DOHH2 (cell line): ENCODE measurements around the gene FHOD1.

ENCODE experiments used
- H3F3A ChIP-seq: fragments of 200-600 bp; sonication (generic), shearing (Covaris generic); 2 replicates; pipeline ENCODE4 v1.6.0; 2016; ENCODE audit warnings: antibody characterized with exemption, mild to moderate bottlenecking; ENCODE audit not compliant: control insufficient read depth, insufficient read depth
- H3K27ac ChIP-seq: fragments of 200-600 bp; sonication (generic); 2 replicates; pipeline ENCODE4 v1.5.1; 2014; ENCODE audit warnings: low read depth, mild to moderate bottlenecking, low read length, moderate library complexity
- H3K27me3 ChIP-seq: fragments of 200-600 bp; sonication (generic); 2 replicates; pipeline ENCODE4 v1.6.1; 2014; ENCODE audit warnings: mild to moderate bottlenecking, low read length, mixed read lengths; ENCODE audit not compliant: control insufficient read depth
- H3K36me3 ChIP-seq: fragments of 200-600 bp; sonication (generic); 2 replicates; pipeline ENCODE4 v1.6.1; 2014; ENCODE audit warnings: mild to moderate bottlenecking, low read length, moderate library complexity, mixed read lengths; ENCODE audit not compliant: control insufficient read depth
- H3K4me1 ChIP-seq: fragments of 200-600 bp; sonication (generic); 2 replicates; pipeline ENCODE4 v1.6.1; 2014; ENCODE audit warnings: mild to moderate bottlenecking, low read length, mixed read lengths; ENCODE audit not compliant: control insufficient read depth
- H3K4me2 ChIP-seq: fragments of 200-600 bp; sonication (generic); 2 replicates; pipeline ENCODE4 v1.6.0; 2014; ENCODE audit warnings: mild to moderate bottlenecking, low read length, moderate library complexity
- H3K4me3 ChIP-seq: fragments of 200-600 bp; sonication (generic); 2 replicates; pipeline ENCODE4 v1.5.1; 2014; ENCODE audit warnings: mild to moderate bottlenecking, low read length, mixed read lengths
- H3K79me2 ChIP-seq: fragments of 200-600 bp; sonication (generic); 2 replicates; pipeline ENCODE4 v1.6.1; 2014; ENCODE audit warnings: mild to moderate bottlenecking, low read length, mixed read lengths; ENCODE audit not compliant: control insufficient read depth
- H3K9me2 ChIP-seq: fragments of 200-600 bp; sonication (generic); replicated peaks from 2 replicates; pipeline ENCODE4 v1.6.1; 2014; ENCODE audit warnings: mild to moderate bottlenecking, low read length, mixed read lengths; ENCODE audit not compliant: control insufficient read depth
- H3K9me3 ChIP-seq: fragments of 200-600 bp; sonication (generic); 2 replicates; pipeline ENCODE4 v1.6.1; 2014; ENCODE audit warnings: antibody characterized with exemption, low read length, mixed read lengths; ENCODE audit not compliant: control insufficient read depth, insufficient read depth
- H4K20me1 ChIP-seq: fragments of 200-600 bp; sonication (generic); 2 replicates; pipeline ENCODE4 v1.6.0; 2014; ENCODE audit warnings: low read depth, mild to moderate bottlenecking, antibody characterized with exemption, low read length, moderate library complexity; ENCODE audit not compliant: control insufficient read depth, insufficient read depth
- EZH2phosphoT487 ChIP-seq: fragments of 200-600 bp; sonication (generic); IDR thresholded peaks from 2 replicates; pipeline ENCODE4 v1.6.1; 2017; ENCODE audit warnings: borderline replicate concordance, mild to moderate bottlenecking, antibody characterized with exemption, low read length, moderate library complexity, mixed read lengths
- TF ChIP-seq, protein P1 (sequence below): fragments of 200-600 bp; sonication (generic); IDR thresholded peaks from one replicate; pipeline ENCODE4 v1.5.1; 2014; ENCODE audit warnings: antibody characterized with exemption, mild to moderate bottlenecking, low read depth, low read length; ENCODE audit not compliant: poor library complexity, severe bottlenecking

FHOD1 gene

DNA sequence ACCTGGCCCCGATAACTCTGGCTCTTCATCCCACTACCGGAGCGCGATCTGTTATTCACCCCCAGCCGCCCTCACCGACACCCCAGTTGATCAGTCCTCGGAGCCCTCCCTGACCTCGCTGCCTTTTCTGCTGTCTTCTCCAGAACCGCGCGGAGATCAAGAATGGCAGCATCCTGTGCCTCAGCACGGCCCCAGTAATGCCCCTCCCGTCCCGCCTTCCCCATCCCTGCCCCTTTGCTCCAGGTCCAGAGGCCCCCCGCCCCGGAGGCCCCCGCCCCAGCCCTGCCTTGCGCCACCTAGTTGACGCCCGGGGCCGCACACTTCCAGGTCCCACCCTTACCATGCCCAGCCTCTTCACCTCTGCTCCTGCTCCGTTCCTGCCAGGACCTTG lies 47.5 kb downstream of the FHOD1 start:
- TF ChIP-seq EZH2phosphoT487, result no peak
- TF ChIP-seq, protein P1, sequence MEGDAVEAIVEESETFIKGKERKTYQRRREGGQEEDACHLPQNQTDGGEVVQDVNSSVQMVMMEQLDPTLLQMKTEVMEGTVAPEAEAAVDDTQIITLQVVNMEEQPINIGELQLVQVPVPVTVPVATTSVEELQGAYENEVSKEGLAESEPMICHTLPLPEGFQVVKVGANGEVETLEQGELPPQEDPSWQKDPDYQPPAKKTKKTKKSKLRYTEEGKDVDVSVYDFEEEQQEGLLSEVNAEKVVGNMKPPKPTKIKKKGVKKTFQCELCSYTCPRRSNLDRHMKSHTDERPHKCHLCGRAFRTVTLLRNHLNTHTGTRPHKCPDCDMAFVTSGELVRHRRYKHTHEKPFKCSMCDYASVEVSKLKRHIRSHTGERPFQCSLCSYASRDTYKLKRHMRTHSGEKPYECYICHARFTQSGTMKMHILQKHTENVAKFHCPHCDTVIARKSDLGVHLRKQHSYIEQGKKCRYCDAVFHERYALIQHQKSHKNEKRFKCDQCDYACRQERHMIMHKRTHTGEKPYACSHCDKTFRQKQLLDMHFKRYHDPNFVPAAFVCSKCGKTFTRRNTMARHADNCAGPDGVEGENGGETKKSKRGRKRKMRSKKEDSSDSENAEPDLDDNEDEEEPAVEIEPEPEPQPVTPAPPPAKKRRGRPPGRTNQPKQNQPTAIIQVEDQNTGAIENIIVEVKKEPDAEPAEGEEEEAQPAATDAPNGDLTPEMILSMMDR, result peak; percentile 9
- Histone ChIP-seq H3K4me3 (no peak overlapping the region), H3F3A (no peaks in the 10 kb centered on the region; the same call in 1 of the 2 replicates), H3K9me3 (no peaks in the 10 kb centered on the region), H3K9me2 (no peaks in the 10 kb centered on the region), H3K36me3 (peaks cover 85% of the 10 kb centered on the region), H3K27me3 (no peaks in the 10 kb centered on the region), H3K27ac (no peak overlapping the region), H3K4me1 (no peaks in the 10 kb centered on the region), H3K4me2 (no peak overlapping the region), H3K79me2 (peaks cover 6% of the 10 kb centered on the region), H4K20me1 (peaks cover 3% of the 10 kb centered on the region; the same call in 1 of the 2 replicates)

DNA sequence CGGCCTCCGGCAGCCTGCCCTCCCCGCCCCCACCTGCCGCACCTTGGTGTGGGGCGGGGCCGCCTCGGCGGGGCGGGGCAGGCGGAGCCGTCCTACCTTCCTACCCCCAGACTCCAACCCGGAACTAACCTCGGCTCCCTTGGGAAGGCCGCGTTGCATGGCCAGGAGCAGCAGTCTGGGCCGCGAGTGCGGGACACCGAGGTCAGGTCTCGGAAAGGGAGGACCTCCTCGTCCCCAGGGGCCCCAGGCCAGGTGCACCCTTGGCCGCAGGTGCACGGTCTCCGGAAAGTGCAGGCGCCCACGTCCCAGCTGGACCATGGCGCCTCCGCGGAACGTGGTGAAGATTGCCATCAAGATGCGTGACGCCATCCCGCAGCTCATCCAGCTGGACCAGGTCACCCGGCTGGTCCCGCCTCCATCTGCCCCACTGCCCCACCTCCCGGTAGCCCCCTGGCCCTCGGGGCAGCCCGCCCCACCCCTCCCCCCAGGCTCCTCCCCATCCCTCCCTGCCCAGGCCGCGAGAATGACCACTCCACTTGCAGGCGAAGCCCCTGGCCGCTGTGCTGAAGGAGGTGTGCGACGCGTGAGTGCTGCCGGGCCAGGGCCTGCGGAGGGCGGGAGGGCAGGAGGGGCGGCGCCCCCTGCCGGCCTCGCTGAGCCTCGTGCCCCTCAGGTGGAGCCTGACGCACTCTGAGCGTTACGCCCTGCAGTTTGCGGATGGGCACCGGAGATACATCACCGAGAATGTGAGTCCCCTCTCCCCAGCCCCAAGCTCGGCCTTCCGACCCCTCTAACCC lies 48.1 kb downstream of the FHOD1 start, which contains the start of gene ELMO3:
TSS of gene ELMO3 (plus strand) at position 121 of the 797 bp plus-strand sequence. CDS start at position 317, 196 bp downstream.
- H3K4me2 ChIP-seq, result no peak within 1 kb of the TSS
- H3K79me2 ChIP-seq, result peaks cover 12% of the 10 kb centered on the region
- TF ChIP-seq, protein P1, result no peak
- no peak for TF ChIP-seq EZH2phosphoT487
- no peak within 1 kb of the TSS for H3K4me3 ChIP-seq
- no peaks in the 10 kb centered on the region; the same call in 1 of the 2 replicates for H3F3A ChIP-seq
- no peaks in the 10 kb centered on the region for H3K27me3 ChIP-seq
- no peaks in the 10 kb centered on the region for H3K4me1 ChIP-seq
- H3K9me3 ChIP-seq, result no peaks in the 10 kb centered on the region
- H3K27ac ChIP-seq, result no peak within 1 kb of the TSS
- H3K36me3 ChIP-seq, result peaks cover 89% of the 10 kb centered on the region
- H4K20me1 ChIP-seq, result peaks cover 3% of the 10 kb centered on the region; the same call in 1 of the 2 replicates
- H3K9me2 ChIP-seq, result no peaks in the 10 kb centered on the region

DNA sequence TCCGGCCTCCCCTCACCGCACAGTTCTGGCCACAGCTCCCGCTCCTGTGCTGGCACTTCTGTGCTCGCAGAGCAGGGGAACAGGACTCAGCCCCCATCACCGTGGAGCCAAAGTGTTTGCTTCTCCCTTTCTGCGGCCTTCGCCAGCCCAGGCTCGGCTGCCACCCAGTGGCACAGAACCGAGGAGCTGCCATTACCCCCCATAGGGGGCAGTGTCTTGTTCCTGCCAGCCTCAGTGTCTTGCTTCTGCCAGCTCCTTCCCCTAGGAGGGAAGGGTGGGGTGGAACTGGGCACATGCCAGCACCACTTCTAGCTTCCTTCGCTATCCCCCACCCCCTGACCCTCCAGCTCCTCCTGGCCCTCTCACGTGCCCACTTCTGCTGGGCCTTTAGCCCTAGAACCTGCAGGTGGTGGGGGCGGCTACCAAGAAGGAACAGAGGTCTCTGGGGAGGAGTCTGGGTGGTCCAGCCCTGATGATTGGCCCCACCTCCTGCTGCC lies 49.0 kb downstream of the FHOD1 start:
- Histone ChIP-seq H3K4me1 (peaks cover 6% of the 10 kb centered on the region), H3K36me3 (peaks cover 90% of the 10 kb centered on the region), H4K20me1 (peaks cover 3% of the 10 kb centered on the region; the same call in 1 of the 2 replicates), H3K4me2 (no peak overlapping the region), H3K79me2 (peaks cover 21% of the 10 kb centered on the region), H3K27ac (no peak overlapping the region), H3K9me2 (no peaks in the 10 kb centered on the region), H3F3A (no peaks in the 10 kb centered on the region), H3K9me3 (no peaks in the 10 kb centered on the region), H3K4me3 (no peak overlapping the region), H3K27me3 (no peaks in the 10 kb centered on the region)
- TF ChIP-seq, protein P1, result peak; percentile 80
- TF ChIP-seq EZH2phosphoT487, result no peak
